Stomach (tissue), 4 donors: ENCODE results near the gene COL4A2.

Experiments used
- EP300 ChIP-seq: sonication (generic); formaldehyde crosslinking; IDR thresholded peaks from one replicate; pipeline ENCODE4 v1.6.1; 2017; ENCODE audit warnings: antibody characterized with exemption
- POLR2A ChIP-seq, 4 donors: fragments of 450-650 bp; IDR thresholded peaks; one replicate each; pipeline ENCODE4 v1.6.1; 2016; ENCODE audit warnings: antibody characterized with exemption in 4 of 4, control low read depth in 2 of 4, mild to moderate bottlenecking in 1 of 4, moderate library complexity in 1 of 4
- POLR2AphosphoS5 ChIP-seq, 3 donors: sonication (generic); formaldehyde crosslinking; IDR thresholded peaks; one replicate each; pipeline ENCODE4 v1.6.1; 2016; ENCODE audit warnings: antibody characterized with exemption in 3 of 3
- TF ChIP-seq, protein P1 (sequence below), 7 experiments: fragments of 450-650 bp in 4 of 7; fragments of 200-600 bp in 3 of 7; sonication (generic) in 3 of 7; IDR thresholded peaks; one replicate each; pipeline ENCODE4 v1.5.1; 2016 to 2019; ENCODE audit warnings: antibody characterized with exemption in 7 of 7, control low read depth in 2 of 7, mild to moderate bottlenecking in 1 of 7

DNA sequence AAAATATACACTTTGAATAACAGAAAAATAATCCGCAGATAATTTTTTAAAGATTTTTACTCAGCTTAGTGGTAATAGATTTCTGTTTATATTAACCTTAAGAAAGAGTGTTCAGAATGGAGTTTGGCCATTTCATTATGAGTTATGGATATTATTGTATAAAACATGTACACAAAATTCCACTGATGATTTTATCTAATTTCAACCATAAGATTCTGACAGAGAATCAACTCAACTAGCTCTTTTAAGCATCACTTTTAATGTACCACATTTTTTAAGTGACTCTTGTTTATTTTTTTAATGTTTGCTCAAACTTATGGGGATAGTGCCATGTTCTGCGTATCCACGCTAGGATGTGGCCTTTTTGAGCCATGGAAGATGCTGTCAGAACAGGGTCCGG lies 75.7 kb downstream of the COL4A2 start:
- TF ChIP-seq POLR2A (IDR thresholded peaks at IDR 0.05) (no peak), POLR2AphosphoS5 (IDR thresholded peaks at IDR 0.05) (no peak), EP300 (no peak)
- TF ChIP-seq, protein P1, sequence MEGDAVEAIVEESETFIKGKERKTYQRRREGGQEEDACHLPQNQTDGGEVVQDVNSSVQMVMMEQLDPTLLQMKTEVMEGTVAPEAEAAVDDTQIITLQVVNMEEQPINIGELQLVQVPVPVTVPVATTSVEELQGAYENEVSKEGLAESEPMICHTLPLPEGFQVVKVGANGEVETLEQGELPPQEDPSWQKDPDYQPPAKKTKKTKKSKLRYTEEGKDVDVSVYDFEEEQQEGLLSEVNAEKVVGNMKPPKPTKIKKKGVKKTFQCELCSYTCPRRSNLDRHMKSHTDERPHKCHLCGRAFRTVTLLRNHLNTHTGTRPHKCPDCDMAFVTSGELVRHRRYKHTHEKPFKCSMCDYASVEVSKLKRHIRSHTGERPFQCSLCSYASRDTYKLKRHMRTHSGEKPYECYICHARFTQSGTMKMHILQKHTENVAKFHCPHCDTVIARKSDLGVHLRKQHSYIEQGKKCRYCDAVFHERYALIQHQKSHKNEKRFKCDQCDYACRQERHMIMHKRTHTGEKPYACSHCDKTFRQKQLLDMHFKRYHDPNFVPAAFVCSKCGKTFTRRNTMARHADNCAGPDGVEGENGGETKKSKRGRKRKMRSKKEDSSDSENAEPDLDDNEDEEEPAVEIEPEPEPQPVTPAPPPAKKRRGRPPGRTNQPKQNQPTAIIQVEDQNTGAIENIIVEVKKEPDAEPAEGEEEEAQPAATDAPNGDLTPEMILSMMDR (IDR thresholded peaks at IDR 0.05), result no peak
